Smooth muscle cell (in vitro differentiated cells): ENCODE data around the gene CCL25. TPM values are rescaled to one million over a fixed set of nuclear protein-coding genes. Genes with fewer than 3 reads are reported as not detected.

Experiments used
- DNase-seq: peaks from one replicate; lab custom pipeline; 2025; ENCODE audit not compliant: unreplicated experiment; lab: John Stamatoyannopoulos, UW
- H2AFZ ChIP-seq: fragments of 200-600 bp; sonication (generic); 2 replicates; pipeline ENCODE4 v1.6.0; 2016; ENCODE audit warnings: antibody characterized with exemption, low read depth, mild to moderate bottlenecking
- H3F3A ChIP-seq: fragments of 200-600 bp; sonication (generic); 2 replicates; pipeline ENCODE4 v1.6.0; 2017; ENCODE audit warnings: antibody characterized with exemption, low read depth
- H3K27ac ChIP-seq: fragments of 200-600 bp; sonication (generic); 2 replicates; pipeline ENCODE4 v1.5.1; 2016; ENCODE audit warnings: low read depth, mild to moderate bottlenecking
- H3K27me3 ChIP-seq: fragments of 200-600 bp; sonication (generic); 2 replicates; pipeline ENCODE4 v1.6.1; 2016; ENCODE audit warnings: low read depth, mild to moderate bottlenecking
- H3K36me3 ChIP-seq: fragments of 200-600 bp; sonication (generic); 2 replicates; pipeline ENCODE4 v1.5.1; 2016; ENCODE audit warnings: low read depth
- H3K4me1 ChIP-seq: fragments of 200-600 bp; sonication (generic); 2 replicates; pipeline ENCODE4 v1.5.1; 2016; ENCODE audit warnings: low read depth
- H3K4me2 ChIP-seq: fragments of 200-600 bp; sonication (generic); 2 replicates; pipeline ENCODE4 v1.6.0; 2016; ENCODE audit warnings: mild to moderate bottlenecking
- H3K4me3 ChIP-seq: fragments of 200-600 bp; sonication (generic); 2 replicates; pipeline ENCODE4 v1.5.1; 2016; ENCODE audit warnings: mild to moderate bottlenecking
- H3K79me2 ChIP-seq: fragments of 200-600 bp; sonication (generic); 2 replicates; pipeline ENCODE4 v1.6.0; 2016; ENCODE audit warnings: low read depth, mild to moderate bottlenecking
- H3K9ac ChIP-seq: fragments of 200-600 bp; sonication (generic); 2 replicates; pipeline ENCODE4 v1.6.0; 2016; ENCODE audit warnings: low read depth
- H3K9me3 ChIP-seq: fragments of 200-600 bp; sonication (generic); replicated peaks from 2 replicates; pipeline ENCODE4 v1.5.1; 2016; ENCODE audit warnings: low read depth
- H4K20me1 ChIP-seq: fragments of 200-600 bp; sonication (generic); 2 replicates; pipeline ENCODE4 v1.6.0; 2016; ENCODE audit warnings: low read depth
- CTCF ChIP-seq: fragments of 200-600 bp; sonication (generic); IDR thresholded peaks from 2 replicates; pipeline ENCODE4 v1.5.1; 2017; ENCODE audit warnings: borderline replicate concordance, mild to moderate bottlenecking, antibody characterized with exemption; ENCODE audit not compliant: insufficient read depth, poor library complexity, severe bottlenecking
- WGBS: methylation state at CpG from one replicate; pipeline ENCODE4 v1.1.7; 2016; ENCODE audit warnings: low lambda C conversion rate; 5-methylcytosine and 5-hydroxymethylcytosine counted together
- polyA plus RNA-seq: library from polyadenylated mRNA; unstranded; fragments of >200 nt; fragmentation: Nextera tagmentation; extraction: Ambion mirVana; gene quantifications from 2 replicates; pipeline ENCODE4 v1.2.1, GENCODE V29; 2016
- total RNA-seq: library from RNA; depleted of rRNA; stranded (reverse); fragments of >200 nt; gene quantifications from 2 replicates; pipeline ENCODE4 v1.2.3, GENCODE V29; 2014

Gene CCL25
- total and polyA plus RNA-seq, 2 experiments from 2014 or later: 0.91 TPM; not detected in 1

GRCh38 chr19:8069096-8069973 lies 16.8 kb downstream of the CCL25 start:
- no peak for DNase-seq
- peak; percentile 58 for TF ChIP-seq CTCF
- WGBS: 84% methylated on average over 13 of the region's 13 CpGs
- no peaks in the 10 kb centered on the region for H3K4me1 ChIP-seq
- no peaks in the 10 kb centered on the region for H3F3A ChIP-seq
- H3K36me3 ChIP-seq: no peaks in the 10 kb centered on the region
- H3K9me3 ChIP-seq: no peaks in the 10 kb centered on the region
- no peaks in the 10 kb centered on the region for H3K79me2 ChIP-seq
- H3K27ac ChIP-seq: no peak overlapping the region
- no peak overlapping the region for H3K4me2 ChIP-seq
- no peak overlapping the region for H3K9ac ChIP-seq
- H3K4me3 ChIP-seq: no peak overlapping the region
- no peak overlapping the region for H2AFZ ChIP-seq
- H4K20me1 ChIP-seq: no peaks in the 10 kb centered on the region
- H3K27me3 ChIP-seq: no peaks in the 10 kb centered on the region

- 91% methylated on average over 15 of the region's 15 CpGs for WGBS
- no peak for TF ChIP-seq CTCF
Observed at GRCh38 chr19:8071912-8072311, 19.4 kb downstream of the CCL25 start.

GRCh38 chr19:8074501-8074900 lies 21.9 kb downstream of the CCL25 start:
- Histone ChIP-seq H3K27me3 (no peaks in the 10 kb centered on the region), H3K9me3 (no peaks in the 10 kb centered on the region), H3F3A (no peaks in the 10 kb centered on the region), H3K27ac (no peak overlapping the region), H3K4me1 (no peaks in the 10 kb centered on the region), H3K9ac (no peak overlapping the region), H3K79me2 (no peaks in the 10 kb centered on the region), H4K20me1 (no peaks in the 10 kb centered on the region), H3K4me3 (no peak overlapping the region), H3K36me3 (no peaks in the 10 kb centered on the region), H3K4me2 (no peak overlapping the region), H2AFZ (no peak overlapping the region)
- WGBS: 100% methylated on average over 1 of the region's 1 CpG
- DNase-seq: no peak
- no peak for TF ChIP-seq CTCF

More at GRCh38 chr19:8071912-8072311, 19.4 kb downstream of the CCL25 start:
- Histone ChIP-seq H4K20me1 (no peaks in the 10 kb centered on the region), H3F3A (no peaks in the 10 kb centered on the region), H3K79me2 (no peaks in the 10 kb centered on the region), H3K27ac (no peak overlapping the region), H3K4me3 (no peak overlapping the region), H3K27me3 (no peaks in the 10 kb centered on the region), H3K4me1 (no peaks in the 10 kb centered on the region), H3K9me3 (no peaks in the 10 kb centered on the region), H3K4me2 (no peak overlapping the region), H3K36me3 (no peaks in the 10 kb centered on the region), H2AFZ (no peak overlapping the region), H3K9ac (no peak overlapping the region)
- no peak for DNase-seq
